Sigmoid colon (tissue), 7 donors: ENCODE measurements around the gene PDZRN4. TPM values are rescaled to one million over a fixed set of nuclear protein-coding genes. Genes with fewer than 3 reads are reported as not detected.

Experiments
- DNase-seq: peaks from one replicate; pipeline ENCODE4 v3.0.0-alpha.2; 2019
- H3K27ac ChIP-seq, 4 donors: fragments of 200-600 bp; sonication (generic); one replicate each; pipeline ENCODE4 v1.5.1; 2016 to 2019; ENCODE audit warnings: mild to moderate bottlenecking in 1 of 4
- H3K27me3 ChIP-seq, 3 donors: fragments of 200-600 bp; sonication (generic); one replicate each; pipeline ENCODE4 v1.5.1; 2019; ENCODE audit warnings: mild to moderate bottlenecking in 1 of 3
- H3K36me3 ChIP-seq, 4 donors: fragments of 200-600 bp; sonication (generic); one replicate each; pipeline ENCODE4 v1.5.1; 2016 to 2019
- H3K4me1 ChIP-seq, 4 donors: fragments of 200-600 bp; sonication (generic); one replicate each; pipeline ENCODE4 v1.5.1; 2017 to 2019
- H3K4me3 ChIP-seq, 4 donors: fragments of 200-600 bp; sonication (generic); one replicate each; pipeline ENCODE4 v1.5.1; 2017 to 2019; ENCODE audit warnings: mild to moderate bottlenecking in 2 of 4, moderate library complexity in 1 of 4
- H3K9me3 ChIP-seq, 4 donors: fragments of 200-600 bp in 3 of 4; sonication (generic) in 3 of 4; one replicate each; pipeline versions ENCODE4 v1.5.1 to v1.6.1; 2013 to 2019
- EP300 ChIP-seq, 4 donors: sonication (generic); formaldehyde crosslinking; IDR thresholded peaks; one replicate each; pipeline ENCODE4 v1.6.1; 2017; ENCODE audit warnings: antibody characterized with exemption in 4 of 4
- POLR2A ChIP-seq, 2 donors: fragments of 450-650 bp; IDR thresholded peaks; one replicate each; pipeline ENCODE4 v1.6.1; 2016; ENCODE audit warnings: antibody characterized with exemption in 2 of 2, mild to moderate bottlenecking in 2 of 2, moderate library complexity in 2 of 2
- POLR2AphosphoS5 ChIP-seq, 4 donors: sonication (generic); formaldehyde crosslinking; IDR thresholded peaks; one replicate each; pipeline ENCODE4 v1.6.1; 2017; ENCODE audit warnings: antibody characterized with exemption in 4 of 4
- WGBS, 2 donors: extraction: QIAGEN DNeasy Blood & Tissue Kit; methylation state at CpG; one replicate each; pipeline ENCODE4 v1.1.7; 2013; 5-methylcytosine and 5-hydroxymethylcytosine counted together
- intact Hi-C: fragments of 100-400 bp; cut with DNase I; formaldehyde crosslinking; loops from one replicate; pipeline ENCODE4 v1.15.1; 2023
- polyA plus RNA-seq, 3 donors: library from polyadenylated mRNA; stranded (reverse); fragments of 200-250 nt; gene quantifications; one replicate each; pipeline ENCODE4 v1.2.3, GENCODE V29; 2013
- total RNA-seq, 4 donors: library from RNA; depleted of rRNA; stranded (reverse); fragments of >200 nt; gene quantifications; one replicate each; pipeline ENCODE4 v1.1.0, GENCODE V29; 2016
- TF ChIP-seq, protein P1 (sequence below), 4 experiments: fragments of 450-650 bp in 3 of 4; fragments of 200-600 bp in 1 of 4; IDR thresholded peaks; one replicate each; pipeline ENCODE4 v1.5.1; 2016 to 2019; ENCODE audit warnings: antibody characterized with exemption in 4 of 4, mild to moderate bottlenecking in 3 of 4, moderate library complexity in 2 of 4
- donor health status: healthy with polysubstance abuse.
- donor health status: Bipolar disorder and iron deficiency.
- donor health status: healthy.

The PDZRN4 gene
- total and polyA plus RNA-seq, 7 donors = 0.23 to 98.1 (median 71.5) TPM

DNA sequence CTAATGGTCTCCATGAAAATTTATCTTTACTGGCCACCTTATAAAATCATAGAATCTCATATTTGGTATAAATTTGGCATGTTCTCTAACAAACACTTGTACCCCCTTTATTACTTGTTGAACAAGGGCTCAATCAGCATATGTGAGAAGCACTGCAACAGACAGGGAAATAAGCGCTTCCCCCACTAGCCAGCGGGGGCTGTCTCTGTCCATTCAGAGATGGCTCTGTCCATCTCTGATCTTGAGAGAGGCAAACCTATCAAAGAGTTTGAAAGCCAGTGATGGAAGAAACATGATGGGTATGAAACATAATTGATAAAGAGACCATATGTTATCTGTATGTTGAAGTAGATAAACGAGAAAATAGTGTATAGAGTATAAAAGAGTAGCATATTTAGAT is 326.8 kb downstream of the PDZRN4 start:
- 85 to 95% methylated on average over 3 of the region's 3 CpGs for WGBS, 2 donors
- intact Hi-C loops = no loop called here
- peaks cover 0 to 20% (median 0%) of the 10 kb centered on the region in 4 donors for H3K4me1 ChIP-seq
- DNase-seq = no peak
- H3K9me3 ChIP-seq = no peaks in the 10 kb centered on the region
- H3K27ac ChIP-seq = no peak overlapping the region
- TF ChIP-seq EP300 (IDR thresholded peaks at IDR 0.05) = no peak
- TF ChIP-seq POLR2A (IDR thresholded peaks at IDR 0.05) = no peak
- no peak overlapping the region for H3K4me3 ChIP-seq
- H3K27me3 ChIP-seq = no peaks in the 10 kb centered on the region
- H3K36me3 ChIP-seq = no peaks in the 10 kb centered on the region

DNA sequence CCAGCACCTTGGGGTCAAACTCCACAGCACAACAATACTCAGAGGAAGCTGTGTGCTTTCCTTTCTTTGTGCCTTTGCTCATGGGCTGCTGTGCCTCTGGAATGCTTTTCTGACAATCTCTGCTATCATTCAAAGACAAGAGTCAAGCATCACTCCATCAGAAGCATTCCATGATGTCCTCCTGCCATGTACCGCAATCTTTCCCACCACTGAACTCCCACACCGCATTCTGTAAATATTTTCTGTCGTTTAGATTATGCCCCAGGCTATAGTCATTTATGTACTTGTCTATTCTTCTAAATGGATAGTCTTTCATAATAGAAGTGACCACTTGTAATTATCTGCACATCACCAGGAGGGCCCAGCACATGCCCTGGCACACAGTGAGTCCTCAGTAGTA is 327.8 kb downstream of the PDZRN4 start:
- no peak for TF ChIP-seq POLR2AphosphoS5 (IDR thresholded peaks at IDR 0.05)
- TF ChIP-seq, protein P1, sequence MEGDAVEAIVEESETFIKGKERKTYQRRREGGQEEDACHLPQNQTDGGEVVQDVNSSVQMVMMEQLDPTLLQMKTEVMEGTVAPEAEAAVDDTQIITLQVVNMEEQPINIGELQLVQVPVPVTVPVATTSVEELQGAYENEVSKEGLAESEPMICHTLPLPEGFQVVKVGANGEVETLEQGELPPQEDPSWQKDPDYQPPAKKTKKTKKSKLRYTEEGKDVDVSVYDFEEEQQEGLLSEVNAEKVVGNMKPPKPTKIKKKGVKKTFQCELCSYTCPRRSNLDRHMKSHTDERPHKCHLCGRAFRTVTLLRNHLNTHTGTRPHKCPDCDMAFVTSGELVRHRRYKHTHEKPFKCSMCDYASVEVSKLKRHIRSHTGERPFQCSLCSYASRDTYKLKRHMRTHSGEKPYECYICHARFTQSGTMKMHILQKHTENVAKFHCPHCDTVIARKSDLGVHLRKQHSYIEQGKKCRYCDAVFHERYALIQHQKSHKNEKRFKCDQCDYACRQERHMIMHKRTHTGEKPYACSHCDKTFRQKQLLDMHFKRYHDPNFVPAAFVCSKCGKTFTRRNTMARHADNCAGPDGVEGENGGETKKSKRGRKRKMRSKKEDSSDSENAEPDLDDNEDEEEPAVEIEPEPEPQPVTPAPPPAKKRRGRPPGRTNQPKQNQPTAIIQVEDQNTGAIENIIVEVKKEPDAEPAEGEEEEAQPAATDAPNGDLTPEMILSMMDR (IDR thresholded peaks at IDR 0.05) = no peak
- TF ChIP-seq EP300 (IDR thresholded peaks at IDR 0.05) = no peak
- TF ChIP-seq POLR2A (IDR thresholded peaks at IDR 0.05) = no peak
- 89 to 91% methylated on average over 3 of the region's 3 CpGs for WGBS, 2 donors

DNA sequence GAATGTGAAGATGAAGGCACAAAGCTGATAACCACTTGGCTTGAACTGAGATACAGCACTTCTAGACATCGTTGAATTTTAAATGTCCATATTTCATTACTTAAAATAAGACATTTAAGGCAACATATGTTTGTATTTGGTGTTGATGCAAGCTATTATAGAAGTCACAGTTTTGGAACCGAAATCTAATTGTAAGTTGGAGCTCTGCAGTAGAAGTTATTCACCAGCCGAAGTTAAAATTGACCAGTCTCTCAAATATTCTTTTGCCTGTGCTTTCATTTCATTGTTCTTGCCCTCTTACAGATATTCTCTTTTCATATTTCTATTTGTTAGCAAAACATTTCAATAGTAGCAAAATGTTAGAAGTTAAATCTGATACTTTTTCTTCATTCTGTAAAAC is 332.7 kb downstream of the PDZRN4 start:
- peak overlapping the region in 2 of 4 donors; percentile 45 to 59 for H3K27ac ChIP-seq
- no peaks in the 10 kb centered on the region for H3K9me3 ChIP-seq
- no peaks in the 10 kb centered on the region for H3K36me3 ChIP-seq
- peaks cover 0 to 18% (median 12%) of the 10 kb centered on the region in 4 donors for H3K4me1 ChIP-seq
- intact Hi-C loops = loop anchor here (10.0 kb wide), 1 partner anchor 336 kb away; the partner anchor contains the start of gene PDZRN4
- no peaks in the 10 kb centered on the region for H3K27me3 ChIP-seq
- 87 to 88% methylated on average over 3 of the region's 3 CpGs for WGBS, 2 donors
- TF ChIP-seq POLR2AphosphoS5 (IDR thresholded peaks at IDR 0.05) = no peak
- no peak for TF ChIP-seq EP300 (IDR thresholded peaks at IDR 0.05)
- no peak for TF ChIP-seq POLR2A (IDR thresholded peaks at IDR 0.05)
- TF ChIP-seq, protein P1 (IDR thresholded peaks at IDR 0.05) = no peak
- no peak for DNase-seq
- H3K4me3 ChIP-seq = no peak overlapping the region

More for the DNA sequence above, 327.8 kb downstream of the PDZRN4 start:
- Histone ChIP-seq H3K4me1 (peaks cover 0 to 25% (median 1%) of the 10 kb centered on the region in 4 donors), H3K27ac (no peak overlapping the region), H3K27me3 (no peaks in the 10 kb centered on the region), H3K9me3 (no peaks in the 10 kb centered on the region), H3K36me3 (no peaks in the 10 kb centered on the region), H3K4me3 (no peak overlapping the region)
- DNase-seq = no peak
- intact Hi-C loops = no loop called here

DNA sequence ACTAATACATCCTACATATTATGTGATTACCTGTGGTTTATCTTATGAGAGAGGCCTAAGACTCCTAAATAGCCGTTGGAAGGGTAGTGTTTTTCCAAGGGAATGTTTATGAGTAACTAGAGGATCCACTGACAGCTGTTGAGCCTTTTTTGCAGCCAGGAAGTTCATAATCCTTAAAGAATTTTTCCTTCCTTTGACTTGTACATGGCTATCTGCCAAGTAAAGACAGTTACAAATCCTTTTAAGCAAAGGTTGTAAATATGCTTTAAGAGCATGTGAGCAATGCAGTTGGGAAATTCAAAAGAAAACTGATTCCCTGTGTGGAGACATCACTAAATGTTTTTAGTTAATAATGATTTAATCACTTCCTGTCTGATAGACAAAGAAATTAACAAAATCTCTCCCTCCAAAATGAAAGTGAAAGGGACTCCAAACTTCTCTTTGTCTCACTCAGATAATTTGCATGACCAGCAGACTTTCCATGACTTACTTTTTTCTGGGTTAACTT is 333.8 kb downstream of the PDZRN4 start:
- WGBS, 2 donors = 7 to 39% methylated on average over 1 of the region's 1 CpG
- intact Hi-C loops = loop anchor here (10.0 kb wide), 1 partner anchor 337 kb away; the partner anchor contains the start of gene PDZRN4
- peak in 2 of 4 donors; percentile 41 to 44 for TF ChIP-seq POLR2AphosphoS5 (IDR thresholded peaks at IDR 0.05)
- TF ChIP-seq, protein P1 (IDR thresholded peaks at IDR 0.05) = no peak

DNA sequence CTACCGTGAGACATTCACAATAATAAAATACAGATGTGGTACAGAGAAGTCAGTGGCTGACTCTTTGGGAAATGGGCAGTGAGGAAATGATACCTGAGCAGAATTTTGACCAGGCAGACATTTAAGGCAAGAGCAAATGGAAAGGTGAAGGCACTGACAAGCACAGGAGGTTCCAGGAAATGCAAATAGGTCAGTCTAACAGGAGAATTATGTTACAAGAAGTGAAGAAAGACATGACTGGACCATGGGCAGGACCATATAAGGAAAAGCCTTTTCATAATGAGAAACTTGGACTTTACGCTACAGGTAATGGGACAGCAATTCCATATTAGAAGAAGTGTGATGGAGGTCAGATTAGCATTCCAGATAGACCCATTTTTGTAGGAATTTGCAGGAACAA is 338.9 kb downstream of the PDZRN4 start:
- H3K4me3 ChIP-seq = no peak overlapping the region
- peaks cover 0 to 6% (median 0%) of the 10 kb centered on the region in 4 donors for H3K36me3 ChIP-seq
- peaks cover 0 to 16% (median 6%) of the 10 kb centered on the region in 4 donors for H3K4me1 ChIP-seq
- no peaks in the 10 kb centered on the region for H3K27me3 ChIP-seq
- no peaks in the 10 kb centered on the region for H3K9me3 ChIP-seq
- WGBS, 2 donors = 76 to 89% methylated on average over 2 of the region's 2 CpGs
- intact Hi-C loops = loop anchor here (10.0 kb wide), 1 partner anchor 342 kb away; the partner anchor contains the start of gene PDZRN4
- DNase-seq = no peak
- TF ChIP-seq, protein P1 (IDR thresholded peaks at IDR 0.05) = no peak
- TF ChIP-seq POLR2A (IDR thresholded peaks at IDR 0.05) (no peak), POLR2AphosphoS5 (IDR thresholded peaks at IDR 0.05) (no peak), EP300 (IDR thresholded peaks at IDR 0.05) (no peak)
- no peak overlapping the region for H3K27ac ChIP-seq

More for the DNA sequence above, 333.8 kb downstream of the PDZRN4 start:
- Histone ChIP-seq H3K4me3 (no peak overlapping the region), H3K4me1 (peaks cover 0 to 18% (median 12%) of the 10 kb centered on the region in 4 donors), H3K27me3 (no peaks in the 10 kb centered on the region), H3K27ac (peak overlapping the region in 3 of 4 donors; percentile 45 to 59 (median 50)), H3K9me3 (no peaks in the 10 kb centered on the region), H3K36me3 (no peaks in the 10 kb centered on the region)
- no peak for DNase-seq
